Activated naive CD4-positive, alpha-beta T cell treated with anti-CD3 and anti-CD28 coated beads, Interleukin-2, amount 50 U/mL, for 16 hours (primary cell): ENCODE measurements around the gene RNF186.
"Not testable (repeated sequence)": the region's sequence is repeated elsewhere in the genome, so short reads cannot be mapped to it uniquely, and the experiment has no call there.

Experiments
- DNase-seq: peaks from one replicate; pipeline ENCODE4 v3.0.0-alpha.2; 2020

Gene RNF186

DNA sequence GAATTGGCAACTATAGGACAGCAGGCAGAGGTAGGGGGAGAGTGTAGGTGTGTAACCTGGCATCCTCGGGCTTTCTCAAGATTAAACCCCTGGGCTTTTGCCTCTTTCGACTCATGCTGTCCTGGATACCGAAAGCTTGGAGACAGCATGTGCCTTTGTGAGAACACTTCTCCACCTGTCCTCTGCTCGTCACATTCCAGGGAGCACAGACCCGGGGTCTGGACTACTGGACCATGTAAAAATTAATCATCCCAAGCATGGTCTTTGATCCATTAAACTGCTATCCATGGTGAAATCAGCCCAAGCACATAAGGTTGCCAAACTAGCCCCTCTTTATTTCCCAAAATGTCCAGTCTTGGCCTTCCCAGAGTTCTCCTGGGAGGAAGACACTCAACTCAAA is 9.0 kb upstream of the RNF186 start:
- DNase-seq: no peak

DNA sequence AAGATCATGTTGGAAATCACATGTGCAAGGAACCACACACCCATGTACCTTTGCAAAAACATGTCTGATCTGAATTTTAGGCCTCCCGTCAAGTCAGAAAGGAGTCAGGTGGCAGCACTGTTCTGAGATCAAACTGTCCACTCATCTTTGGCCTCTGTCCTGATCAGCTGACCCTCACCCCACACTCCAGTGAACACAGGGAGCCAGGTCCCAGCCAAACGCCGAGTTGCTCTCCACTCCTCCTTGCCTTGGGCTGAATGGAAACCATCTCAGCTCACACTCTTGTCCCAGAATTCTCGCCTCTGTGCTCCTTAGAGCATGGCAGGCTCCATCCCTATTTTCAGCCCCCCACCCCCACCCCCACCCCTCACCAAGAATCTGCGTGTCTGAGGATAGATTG is 4.6 kb upstream of the RNF186 start:
- no peak for DNase-seq

DNA sequence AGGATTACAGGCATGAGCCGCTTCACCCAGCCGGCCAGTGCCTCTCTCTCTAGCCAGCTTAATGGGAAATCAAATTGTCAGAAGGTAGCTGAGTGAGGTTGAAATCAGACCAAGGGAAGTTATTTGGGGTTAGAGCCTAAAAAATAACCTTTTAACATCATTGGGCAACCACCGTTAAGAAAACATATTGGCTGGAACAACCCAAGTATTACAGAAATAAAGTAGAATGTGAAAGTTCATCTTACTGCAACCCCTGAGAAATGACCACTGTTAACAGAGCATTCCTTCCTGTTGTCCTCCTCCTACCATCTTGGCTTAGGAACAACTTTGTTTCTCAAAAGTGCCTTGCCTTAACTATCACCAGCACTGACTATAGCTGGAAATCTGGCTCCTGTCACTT is 3.2 kb upstream of the RNF186 start:
- DNase-seq: no peak

DNA sequence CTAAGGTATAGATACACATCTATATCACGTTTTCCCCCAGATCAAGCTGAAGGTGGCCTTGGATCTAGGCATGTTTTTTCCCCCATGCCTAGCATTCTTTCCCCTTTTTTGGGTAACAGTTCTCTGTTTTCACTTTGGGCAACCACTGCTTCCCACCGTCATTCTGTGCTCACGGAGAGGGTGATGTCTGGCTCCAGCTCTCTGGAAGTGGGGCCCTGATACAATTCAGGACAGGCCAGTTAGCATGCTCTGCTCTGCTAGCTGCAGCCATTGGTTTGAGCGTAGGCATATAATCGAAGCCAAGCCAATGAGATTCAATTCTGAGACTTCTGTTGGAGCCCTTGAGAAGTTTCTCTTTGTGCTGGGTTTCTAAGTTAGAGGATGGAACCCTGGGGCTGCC is 2.1 kb upstream of the RNF186 start:
- no peak for DNase-seq

DNA sequence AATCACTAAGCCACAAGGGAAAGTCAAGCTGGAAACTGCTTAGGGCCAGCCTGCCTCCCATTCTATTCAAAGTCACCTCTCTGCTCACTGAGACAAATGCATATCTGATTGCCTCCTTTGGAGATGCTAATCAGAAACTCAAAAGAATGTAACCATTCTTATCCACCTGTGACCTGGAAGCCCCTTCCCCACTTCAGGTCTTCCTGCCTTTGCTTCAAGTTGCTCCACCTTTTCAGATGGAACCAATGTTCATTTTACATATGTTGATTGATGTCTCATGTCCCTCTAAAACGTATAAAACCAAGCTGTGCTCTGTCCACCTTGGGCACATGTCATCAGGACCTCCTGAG is 1.6 kb upstream of the RNF186 start:
- DNase-seq: not testable (repeated sequence)

DNA sequence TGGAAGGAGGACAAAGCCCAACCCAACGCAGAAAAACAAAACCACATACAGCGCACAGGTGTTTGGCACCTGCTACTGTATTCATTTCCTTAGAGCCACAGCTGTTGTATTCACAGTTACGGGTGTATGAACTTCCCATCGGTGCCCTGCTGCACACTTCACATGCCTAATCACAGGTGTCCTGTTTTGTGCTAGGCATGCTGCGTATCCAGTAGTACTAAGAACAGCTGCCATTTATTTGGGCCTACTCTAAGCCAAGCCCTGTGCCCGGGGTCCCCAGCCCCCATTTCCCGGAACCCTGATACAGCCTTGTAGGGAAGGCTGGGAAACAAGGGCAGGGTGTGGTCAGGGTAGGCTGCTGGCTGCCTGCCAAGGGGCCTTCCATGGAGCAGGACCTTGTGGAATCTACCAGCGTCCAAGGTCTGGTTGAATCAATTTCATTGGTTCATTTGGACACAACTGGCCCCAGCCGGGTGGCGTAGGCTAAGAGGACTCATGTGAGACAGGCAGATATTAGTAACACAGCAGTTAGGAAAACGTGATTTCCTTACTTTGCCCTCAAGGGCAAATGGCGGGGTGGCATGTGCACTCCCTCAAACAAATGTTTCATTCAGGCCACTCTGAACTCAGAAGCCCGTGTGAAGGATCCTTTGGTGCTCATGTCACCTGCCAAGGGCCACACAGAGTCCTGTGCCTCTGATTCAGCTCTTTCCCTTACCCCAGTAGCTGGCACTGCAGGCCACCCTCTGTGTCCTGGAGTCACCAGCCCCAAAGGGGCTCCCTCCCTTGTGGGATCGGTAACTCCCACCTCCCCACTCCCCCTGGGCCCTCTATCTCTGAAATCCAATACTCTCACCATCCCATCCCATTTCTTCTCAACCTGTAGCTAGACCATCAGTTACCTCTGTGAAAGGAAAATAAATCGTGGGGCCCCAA is 986 bp upstream of the RNF186 start:
- DNase-seq: no peak

DNA sequence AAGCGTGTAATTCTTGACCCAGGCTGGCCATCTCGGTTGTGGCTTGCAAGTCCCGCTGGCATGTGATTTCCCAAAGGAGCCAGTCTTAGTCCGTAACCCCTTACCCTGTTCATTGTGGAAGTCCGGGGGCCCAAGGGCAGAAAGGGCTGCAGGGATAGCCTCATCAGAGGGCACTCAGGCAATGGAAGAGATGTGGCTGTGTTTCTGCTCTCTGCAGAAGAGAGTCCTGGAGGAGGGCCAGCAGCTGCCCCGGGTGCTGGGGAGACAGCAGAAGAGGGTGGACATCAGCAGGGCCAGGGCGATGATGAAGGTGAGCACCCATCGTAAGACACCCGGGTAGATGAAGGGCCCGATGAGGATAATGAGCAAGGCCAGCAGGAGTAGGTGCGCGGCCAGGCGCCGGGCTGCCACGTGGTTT is 830 bp downstream of the RNF186 start:
- DNase-seq: no peak

DNA sequence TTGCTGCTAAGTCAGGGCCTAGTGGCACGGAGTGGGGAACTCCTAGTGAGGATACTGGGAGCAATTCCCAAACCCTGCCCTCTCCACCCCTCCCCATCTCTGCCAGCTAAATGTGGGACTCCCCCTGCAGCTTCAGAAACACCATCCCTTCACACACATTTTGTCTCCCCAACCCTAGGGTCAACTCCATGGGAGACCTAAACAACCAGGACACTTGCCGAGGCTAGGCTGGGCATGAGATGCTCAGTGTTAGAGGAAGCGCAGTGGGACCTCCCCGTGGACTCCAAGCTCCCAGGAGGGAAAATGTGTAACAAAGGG is 1.5 kb downstream of the RNF186 start:
- no peak for DNase-seq

DNA sequence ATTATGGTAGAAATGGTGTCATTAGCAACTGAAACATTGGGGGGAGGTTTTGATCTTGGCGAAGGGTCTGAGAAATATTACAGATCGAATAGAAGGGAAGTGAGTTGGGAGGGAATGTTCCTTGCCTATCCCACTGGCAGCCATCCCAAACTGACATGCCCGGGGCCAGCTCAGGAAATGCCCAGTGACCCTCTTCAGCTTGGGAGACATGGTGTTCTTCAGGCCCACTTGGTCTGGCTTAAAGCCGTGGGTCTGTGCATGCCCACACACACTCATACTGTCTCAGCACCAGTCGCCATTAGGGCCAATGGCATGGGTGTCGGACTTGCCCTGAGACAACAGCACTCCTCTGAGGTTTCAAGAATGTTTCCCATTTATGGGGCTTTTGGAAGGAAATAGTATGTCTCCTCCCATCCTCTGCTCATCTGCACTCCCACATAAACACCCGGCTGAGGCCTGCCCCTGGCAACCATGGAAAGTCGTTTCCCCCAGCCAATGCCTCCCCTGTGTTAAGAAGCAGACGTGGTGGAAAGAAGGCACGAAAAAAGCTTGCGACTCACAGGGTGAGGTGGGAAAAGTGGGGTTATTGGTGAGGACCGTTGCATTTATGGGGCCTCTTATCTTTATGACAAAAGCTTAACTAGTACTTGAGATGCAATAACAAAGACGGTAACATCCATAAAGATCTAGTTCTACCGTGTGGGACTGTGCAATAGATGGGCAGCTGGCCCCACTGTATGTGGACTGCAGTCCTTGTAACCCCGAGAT is 2.0 kb downstream of the RNF186 start:
- no peak for DNase-seq

DNA sequence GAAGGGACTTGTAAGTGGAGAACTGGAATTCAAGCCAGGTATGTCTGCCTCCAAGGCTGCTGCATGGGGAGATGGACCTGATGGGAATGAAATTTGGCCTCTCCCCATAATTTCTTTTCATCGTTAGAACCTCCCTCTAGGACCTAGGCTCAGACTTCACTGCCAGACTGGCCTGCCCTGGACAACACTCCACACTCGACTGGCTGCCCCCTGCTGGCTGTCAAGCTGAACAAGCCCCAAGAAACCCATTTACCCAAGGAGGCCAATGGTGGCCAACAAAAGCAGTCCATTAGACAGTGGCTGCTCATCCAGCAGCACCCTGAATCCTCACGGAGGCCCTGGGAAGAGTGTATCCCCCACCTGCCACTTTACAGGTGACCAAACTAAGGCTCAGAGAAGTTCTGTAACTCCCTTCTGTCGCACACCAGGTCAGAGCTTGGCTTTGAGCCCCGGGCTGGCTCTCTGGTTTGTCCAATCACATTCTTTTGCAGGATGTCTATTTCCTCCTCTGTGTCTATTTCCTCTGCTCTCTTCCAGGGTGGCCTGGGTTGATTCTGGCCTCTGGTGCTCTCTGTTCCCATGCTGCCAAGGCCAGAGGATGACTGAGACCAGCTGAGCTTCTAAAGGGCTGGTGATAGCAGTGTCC is 3.8 kb downstream of the RNF186 start:
- peak; percentile 46 for DNase-seq

DNA sequence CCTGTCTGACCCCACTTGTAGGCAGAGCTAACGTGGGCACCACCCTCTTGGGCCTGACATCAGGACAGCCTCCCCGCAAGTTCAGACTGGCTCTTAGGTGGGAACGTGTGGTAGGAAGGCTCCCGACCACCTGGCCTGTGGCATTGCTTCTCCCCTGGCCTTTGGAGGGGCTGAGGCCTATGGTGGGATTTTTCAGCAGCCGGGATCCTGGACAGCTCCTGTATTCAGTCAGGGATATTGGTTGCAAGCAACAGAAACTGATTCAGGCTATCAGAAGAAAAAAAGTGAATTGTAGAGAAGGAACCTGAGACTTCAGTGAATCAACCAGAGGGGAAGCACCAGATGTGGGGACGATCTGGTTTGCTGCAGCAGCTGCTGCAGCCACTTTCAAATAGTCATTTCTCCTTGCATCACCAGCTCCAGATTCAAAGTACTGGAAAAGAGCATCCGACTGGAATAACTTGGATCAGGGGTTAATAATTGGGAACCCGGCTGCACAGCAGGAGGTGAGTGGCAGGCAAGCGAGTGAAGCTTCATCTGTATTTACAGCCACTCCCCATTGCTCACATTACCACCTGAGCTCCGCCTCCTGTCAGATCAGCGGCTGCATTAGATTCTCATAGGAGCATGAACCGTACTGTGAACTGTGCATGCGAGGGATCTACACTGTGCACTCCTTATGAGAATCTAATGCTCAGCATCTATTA is 5.9 kb downstream of the RNF186 start:
- DNase-seq: no peak

DNA sequence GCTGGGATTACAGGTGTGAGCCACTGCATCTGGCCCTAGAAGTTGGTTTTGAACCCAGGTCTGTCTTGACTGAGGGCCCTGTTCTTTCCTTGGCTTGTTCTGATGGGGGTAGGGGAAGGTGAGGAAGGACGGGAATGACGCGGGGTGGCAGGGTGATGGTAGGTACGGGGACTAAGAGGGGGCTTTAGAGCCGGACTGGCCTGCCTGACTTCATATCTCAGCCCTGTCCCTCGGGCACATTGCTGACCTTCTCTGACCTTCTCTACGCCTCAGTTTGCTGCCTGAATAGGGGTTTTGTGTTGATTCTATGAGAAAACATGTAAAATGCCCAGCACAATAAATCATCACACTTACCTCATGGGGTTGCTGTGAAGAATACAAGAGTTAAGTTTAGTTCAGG is 6.7 kb downstream of the RNF186 start:
- DNase-seq: no peak

DNA sequence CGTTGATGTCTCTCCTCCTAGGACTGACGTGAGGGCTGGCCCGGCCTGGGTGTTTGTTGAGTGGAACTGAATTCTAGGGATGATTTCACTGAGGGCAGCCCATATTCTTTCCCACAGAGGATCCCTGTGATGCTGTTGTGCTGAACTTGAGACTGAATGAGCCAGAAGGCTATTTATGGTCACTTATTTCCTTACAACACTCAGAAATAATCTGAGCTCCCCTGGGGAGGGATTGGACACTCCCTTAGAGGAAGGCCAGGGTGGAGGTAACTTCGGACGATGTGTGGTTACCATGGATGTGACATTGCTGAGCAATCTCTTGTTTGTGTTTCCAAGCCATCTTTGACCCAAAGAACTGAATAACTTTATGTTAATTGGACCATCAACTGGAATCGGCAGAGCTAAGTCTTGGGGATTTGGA is 10.2 kb downstream of the RNF186 start:
- no peak for DNase-seq

DNA sequence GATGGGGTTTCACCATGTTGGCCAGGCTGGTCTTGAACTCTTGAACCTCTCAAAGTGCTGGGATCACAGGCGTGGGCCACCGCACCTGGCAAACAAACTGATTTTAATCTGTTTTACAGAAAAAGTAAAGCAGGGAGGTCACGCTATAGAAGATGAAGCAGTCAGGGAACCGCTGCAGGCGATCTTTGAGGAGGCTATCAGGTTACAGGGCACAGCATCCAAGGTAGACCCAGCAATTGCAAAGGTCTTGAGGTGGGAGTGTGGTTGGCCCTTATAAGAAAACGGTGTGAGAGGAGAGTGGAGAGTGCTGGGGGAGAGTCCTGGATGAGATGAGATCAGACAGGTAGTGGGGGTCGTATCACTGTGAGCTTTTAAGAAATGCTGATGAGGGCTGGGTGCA is 12.8 kb downstream of the RNF186 start:
- DNase-seq: no peak

DNA sequence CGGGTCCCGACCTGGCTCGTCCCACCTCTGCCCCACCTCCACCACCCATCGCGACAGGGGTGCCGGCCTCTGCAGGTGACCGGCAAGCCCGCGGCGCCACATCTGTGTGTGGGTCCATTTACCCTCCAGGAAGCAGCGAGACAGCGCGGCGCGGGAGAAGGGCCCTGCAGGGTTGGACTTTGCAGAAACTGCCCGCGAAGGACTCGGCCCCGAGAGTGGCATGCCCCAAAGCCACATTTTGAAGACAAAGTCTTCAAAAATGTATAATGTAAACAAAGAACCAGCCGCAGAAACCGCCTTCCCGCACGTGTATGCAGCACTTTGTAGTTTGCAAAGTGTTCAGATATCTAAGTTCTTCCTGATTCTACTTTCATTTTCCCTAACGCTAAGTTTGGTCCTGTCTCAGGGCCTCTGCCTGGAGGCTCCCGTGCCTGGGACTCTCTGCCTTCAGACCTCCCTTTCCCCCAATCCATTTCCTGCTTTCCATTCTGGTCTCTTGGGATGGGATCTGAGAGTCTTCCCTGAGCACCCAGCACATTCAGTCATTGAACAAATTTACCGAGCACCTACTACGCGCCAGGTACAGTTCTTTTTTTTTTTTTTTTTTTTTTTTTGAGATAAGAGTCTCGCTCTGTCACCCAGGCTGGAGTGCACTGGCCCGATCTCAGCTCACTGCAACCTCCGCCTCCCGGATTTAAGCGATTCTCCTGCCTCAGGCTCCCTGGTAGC is 14.8 kb downstream of the RNF186 start:
- DNase-seq: peak; percentile 50

DNA sequence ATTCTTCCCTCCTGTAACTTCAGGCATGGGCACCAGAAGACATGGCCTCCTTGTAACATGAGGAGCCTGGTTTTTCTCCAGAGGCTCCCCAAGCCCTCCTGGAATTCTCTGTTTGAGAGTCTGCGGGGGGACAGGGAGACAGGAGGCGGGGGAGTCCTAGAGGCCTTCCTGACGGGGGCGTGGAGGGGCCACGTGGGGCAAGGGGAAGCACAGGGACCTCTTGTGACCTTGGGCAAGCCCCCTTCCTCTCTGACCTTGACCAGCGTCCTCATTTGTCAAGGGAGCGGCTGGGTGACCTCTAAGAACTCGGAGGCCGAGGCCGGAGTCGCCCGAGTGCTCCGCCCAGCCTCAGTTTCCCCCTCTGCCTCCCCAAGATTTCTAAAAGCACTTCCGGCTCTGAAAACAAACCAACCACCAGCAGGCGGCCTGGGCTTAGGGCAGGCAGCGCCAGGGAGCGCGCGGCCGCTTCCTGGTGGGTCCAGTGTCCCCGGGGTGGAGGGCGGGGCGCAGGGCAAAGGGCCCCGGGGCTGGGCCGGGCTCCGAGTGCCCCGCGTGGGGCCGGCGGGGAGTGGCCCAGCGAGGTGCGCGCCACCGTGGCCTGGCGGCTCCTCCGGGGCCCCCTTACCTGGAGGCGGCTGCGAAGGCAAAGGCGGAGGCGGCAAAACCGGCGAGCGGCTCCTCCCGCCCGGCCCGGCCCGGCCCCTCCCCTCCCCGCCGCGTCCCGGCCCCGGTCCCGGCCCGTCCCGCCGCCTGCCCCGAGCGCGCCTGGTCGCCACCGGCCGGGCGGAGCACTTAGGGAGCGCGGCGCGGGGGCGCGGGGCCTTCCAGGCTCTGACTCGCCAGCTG is 15.6 kb downstream of the RNF186 start, which contains the start of gene TMCO4:
TSS of gene TMCO4 (minus strand) at position 687 of the 846 bp plus-strand sequence. CDS start 19,158 bp downstream, outside the sequence.
- peak; percentile 64 for DNase-seq

DNA sequence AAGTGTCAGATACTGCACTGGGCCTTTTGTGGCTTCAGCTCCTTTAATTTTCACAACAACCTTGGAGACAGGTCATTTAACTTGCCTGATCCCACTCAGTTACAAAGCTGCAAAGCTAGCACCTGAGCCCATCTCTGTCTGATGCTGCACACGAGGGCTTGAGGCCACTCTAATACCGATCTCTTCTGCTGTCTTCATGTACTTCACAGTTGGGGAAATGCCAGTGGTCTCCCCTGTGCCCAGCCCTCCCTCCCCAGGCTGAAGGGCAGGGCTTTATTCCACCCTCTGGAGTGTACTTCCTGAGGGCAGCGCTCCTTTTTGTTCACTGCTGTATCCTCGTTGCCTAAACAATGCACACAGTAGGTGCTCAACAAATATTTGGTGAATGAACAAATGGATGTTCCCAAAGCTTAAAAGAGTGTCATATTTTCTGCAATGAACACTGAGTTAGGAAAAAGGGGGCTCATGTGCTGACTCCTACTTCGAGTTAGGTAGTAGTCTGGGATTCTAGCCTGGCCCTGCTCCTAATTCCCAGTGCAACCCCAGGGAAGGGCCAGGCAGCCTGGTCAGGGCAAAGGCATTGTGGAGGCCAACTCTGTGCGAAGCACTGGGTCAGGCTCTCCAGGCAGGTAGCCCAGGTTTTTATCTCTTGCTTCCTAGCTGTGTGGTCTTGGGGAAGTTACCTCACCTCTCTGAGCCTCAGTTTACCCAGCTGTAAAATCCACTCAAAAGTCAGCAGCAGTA is 16.4 kb downstream of the RNF186 start:
- no peak for DNase-seq

DNA sequence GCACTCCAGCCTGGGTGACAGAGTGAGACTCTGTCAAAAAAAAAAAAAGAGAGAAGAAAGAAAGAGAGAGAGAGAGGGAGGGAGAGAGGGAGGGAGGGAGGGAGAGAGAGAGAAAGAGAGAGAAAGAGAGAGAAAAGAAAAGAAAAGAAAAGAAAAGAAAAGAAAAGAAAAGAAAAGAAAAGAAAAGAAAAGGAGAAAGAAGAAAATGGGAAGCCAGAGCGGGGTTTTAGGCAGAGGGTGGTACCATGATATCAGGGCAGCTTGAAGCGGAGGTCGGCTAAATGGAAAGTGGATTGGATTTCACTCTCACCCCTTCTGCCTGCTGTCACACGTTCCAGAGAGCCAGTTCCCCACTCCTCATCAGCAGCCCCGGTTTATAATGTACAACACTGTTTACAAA is 17.3 kb downstream of the RNF186 start:
- DNase-seq: no peak

DNA sequence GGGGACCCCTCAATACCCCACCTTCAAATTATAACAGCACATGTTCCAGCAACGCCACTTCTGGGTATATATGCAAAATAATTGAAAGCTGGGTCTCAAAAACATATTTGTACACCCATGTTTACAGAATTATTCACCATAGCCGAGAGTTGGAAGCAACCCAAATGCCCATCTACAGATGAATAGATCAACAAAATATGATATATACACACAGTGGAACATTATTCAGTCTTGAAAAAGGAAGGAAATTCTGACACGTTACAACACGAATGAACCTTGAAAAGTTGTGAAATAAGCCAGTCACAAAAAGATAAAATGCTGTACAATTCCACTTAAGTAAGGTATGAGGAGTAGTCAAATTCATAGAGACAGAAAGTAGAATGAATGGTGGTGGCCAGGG is 20.5 kb downstream of the RNF186 start:
- DNase-seq: no peak

DNA sequence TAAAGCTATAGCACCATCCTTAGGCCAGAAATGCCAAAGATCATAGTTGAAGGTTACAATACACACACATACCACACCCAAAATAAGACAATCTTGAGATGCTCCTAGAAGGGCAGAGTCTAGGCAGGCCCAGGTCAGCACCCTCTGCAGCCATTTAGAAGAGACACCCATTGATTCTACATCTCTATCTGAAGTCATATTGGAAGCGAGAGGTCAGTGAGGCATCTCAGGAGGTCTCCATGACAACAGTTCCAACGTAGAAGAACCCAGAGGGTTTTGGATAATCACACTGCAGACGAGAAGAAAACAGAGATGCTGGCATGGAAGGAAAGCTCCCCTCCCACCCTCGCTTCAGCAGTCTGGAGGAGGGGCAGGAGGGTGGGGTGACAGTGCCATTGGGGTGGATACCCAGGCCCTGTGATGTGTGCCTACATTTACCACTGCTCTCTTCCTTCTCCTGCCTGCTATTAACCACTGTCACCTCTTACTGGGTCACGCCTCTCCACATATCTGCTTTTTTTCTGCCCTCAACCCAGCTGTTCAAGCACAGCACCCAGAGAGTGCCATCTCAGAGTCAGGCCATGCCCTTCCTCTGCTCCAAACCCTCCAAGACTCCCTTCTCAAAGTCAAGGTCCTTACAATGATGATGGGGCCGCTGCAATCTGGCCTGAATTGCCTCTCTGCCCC is 21.6 kb downstream of the RNF186 start:
- DNase-seq: no peak
